PC-3 (cell line): ENCODE results near the gene ADGRG3.

Experiments
- EZH2 ChIP-seq: fragments of 300-600 bp; sonication (generic); IDR thresholded peaks from one replicate; pipeline ENCODE4 v1.6.1; 2017; ENCODE audit warnings: antibody characterized with exemption, mild to moderate bottlenecking, low read length; ENCODE audit not compliant: unreplicated experiment
- EZH2phosphoT487 ChIP-seq: fragments of 300-600 bp; sonication (generic); IDR thresholded peaks from 2 replicates; pipeline ENCODE4 v1.6.1; 2018; ENCODE audit warnings: mild to moderate bottlenecking, antibody characterized with exemption, low read length, borderline replicate concordance
- TF ChIP-seq, protein P1 (sequence below): fragments of 300-600 bp; sonication (generic); conservative IDR thresholded peaks from 2 replicates; pipeline ENCODE4 v1.5.1; 2017; ENCODE audit warnings: antibody characterized with exemption, low read depth, mild to moderate bottlenecking, low read length

DNA sequence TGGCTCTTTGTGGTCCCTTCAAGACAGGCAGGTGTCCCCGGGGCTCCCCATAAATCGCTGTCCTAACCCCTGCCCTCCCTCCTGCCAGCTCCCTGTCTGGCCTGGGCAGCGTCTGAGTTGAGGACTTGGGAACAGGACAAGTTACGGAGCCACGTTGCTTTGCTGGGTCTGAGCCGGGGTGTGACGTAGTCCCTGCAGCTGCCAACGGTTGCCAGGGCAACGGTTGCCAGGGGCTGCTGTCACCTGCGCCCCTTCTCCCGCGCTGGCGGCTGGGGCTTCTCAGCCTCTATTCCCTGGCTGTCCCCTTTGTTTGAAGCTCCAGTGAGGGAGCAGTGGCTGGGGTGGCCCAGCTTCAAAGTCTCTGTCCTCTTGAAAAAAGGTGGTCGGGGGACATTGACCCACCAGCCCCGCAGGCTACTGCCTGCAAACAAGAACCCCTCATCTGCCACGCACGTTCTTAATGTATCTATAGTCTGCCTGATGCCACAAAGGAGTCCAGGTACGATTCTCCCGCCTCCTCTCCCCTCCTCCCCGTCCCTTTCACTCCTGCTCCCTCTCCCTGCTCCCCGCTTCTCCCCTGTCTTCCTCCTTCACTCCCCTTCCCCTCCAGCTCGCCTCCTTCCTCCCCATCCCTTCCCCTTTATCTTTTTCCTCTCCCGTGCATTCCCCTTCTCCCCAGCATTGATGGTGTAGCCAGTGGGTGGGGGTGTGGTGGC lies 28.8 kb upstream of the ADGRG3 start:
- TF ChIP-seq, protein P1, sequence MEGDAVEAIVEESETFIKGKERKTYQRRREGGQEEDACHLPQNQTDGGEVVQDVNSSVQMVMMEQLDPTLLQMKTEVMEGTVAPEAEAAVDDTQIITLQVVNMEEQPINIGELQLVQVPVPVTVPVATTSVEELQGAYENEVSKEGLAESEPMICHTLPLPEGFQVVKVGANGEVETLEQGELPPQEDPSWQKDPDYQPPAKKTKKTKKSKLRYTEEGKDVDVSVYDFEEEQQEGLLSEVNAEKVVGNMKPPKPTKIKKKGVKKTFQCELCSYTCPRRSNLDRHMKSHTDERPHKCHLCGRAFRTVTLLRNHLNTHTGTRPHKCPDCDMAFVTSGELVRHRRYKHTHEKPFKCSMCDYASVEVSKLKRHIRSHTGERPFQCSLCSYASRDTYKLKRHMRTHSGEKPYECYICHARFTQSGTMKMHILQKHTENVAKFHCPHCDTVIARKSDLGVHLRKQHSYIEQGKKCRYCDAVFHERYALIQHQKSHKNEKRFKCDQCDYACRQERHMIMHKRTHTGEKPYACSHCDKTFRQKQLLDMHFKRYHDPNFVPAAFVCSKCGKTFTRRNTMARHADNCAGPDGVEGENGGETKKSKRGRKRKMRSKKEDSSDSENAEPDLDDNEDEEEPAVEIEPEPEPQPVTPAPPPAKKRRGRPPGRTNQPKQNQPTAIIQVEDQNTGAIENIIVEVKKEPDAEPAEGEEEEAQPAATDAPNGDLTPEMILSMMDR, result no peak
- no peak for TF ChIP-seq EZH2
- no peak for TF ChIP-seq EZH2phosphoT487
